HG03520 (cell line): ENCODE measurements around the gene LIME1.

Experiments used
- ATAC-seq: cut with Tn5 transposase; IDR thresholded peaks from one replicate; pipeline ENCODE4 v1.9.1; 2021; ENCODE audit warnings: mild to moderate bottlenecking, moderate library complexity; ENCODE audit not compliant: unreplicated experiment

The LIME1 gene

GRCh38 chr20:63735859-63736718, at the start of gene LIME1:
Gene LIME1 (plus strand): TSS chr20:63736664. CDS start chr20:63737550, 886 bp downstream.
- no peak for ATAC-seq

- no peak for ATAC-seq
These were observed 48.9 kb upstream of the LIME1 start for GRCh38 chr20:63687419-63688178.

GRCh38 chr20:63688228-63689045, 48.0 kb upstream of the LIME1 start:
- no peak for ATAC-seq

- ATAC-seq = no peak
These were observed 47.1 kb upstream of the LIME1 start for GRCh38 chr20:63689046-63690002.

- ATAC-seq = no peak
These were observed 46.2 kb upstream of the LIME1 start for GRCh38 chr20:63690003-63690897.

GRCh38 chr20:63690898-63691710, 45.4 kb upstream of the LIME1 start:
- no peak for ATAC-seq

GRCh38 chr20:63691711-63692435, 44.6 kb upstream of the LIME1 start:
- ATAC-seq = no peak

GRCh38 chr20:63692436-63693082, 43.9 kb upstream of the LIME1 start:
- no peak for ATAC-seq

GRCh38 chr20:63693083-63693732, 43.3 kb upstream of the LIME1 start:
- ATAC-seq = no peak

- no peak for ATAC-seq
These were observed 42.5 kb upstream of the LIME1 start for GRCh38 chr20:63693733-63694583.

- ATAC-seq = no peak
These were observed 41.7 kb upstream of the LIME1 start for GRCh38 chr20:63694584-63695423.

- ATAC-seq = no peak
These were observed 40.8 kb upstream of the LIME1 start for GRCh38 chr20:63695424-63696305.

GRCh38 chr20:63696306-63696627, 40.2 kb upstream of the LIME1 start:
- ATAC-seq = no peak
